HG03103 (cell line): ENCODE data around the gene PCDHGB1.
"Not testable (repeated sequence)": the region's sequence is repeated elsewhere in the genome, so short reads cannot be mapped to it uniquely, and the experiment has no call there.

Experiments used
- ATAC-seq: cut with Tn5 transposase; IDR thresholded peaks from one replicate; pipeline ENCODE4 v1.9.1; 2021; ENCODE audit warnings: low read depth; ENCODE audit not compliant: unreplicated experiment

PCDHGB1 gene

DNA sequence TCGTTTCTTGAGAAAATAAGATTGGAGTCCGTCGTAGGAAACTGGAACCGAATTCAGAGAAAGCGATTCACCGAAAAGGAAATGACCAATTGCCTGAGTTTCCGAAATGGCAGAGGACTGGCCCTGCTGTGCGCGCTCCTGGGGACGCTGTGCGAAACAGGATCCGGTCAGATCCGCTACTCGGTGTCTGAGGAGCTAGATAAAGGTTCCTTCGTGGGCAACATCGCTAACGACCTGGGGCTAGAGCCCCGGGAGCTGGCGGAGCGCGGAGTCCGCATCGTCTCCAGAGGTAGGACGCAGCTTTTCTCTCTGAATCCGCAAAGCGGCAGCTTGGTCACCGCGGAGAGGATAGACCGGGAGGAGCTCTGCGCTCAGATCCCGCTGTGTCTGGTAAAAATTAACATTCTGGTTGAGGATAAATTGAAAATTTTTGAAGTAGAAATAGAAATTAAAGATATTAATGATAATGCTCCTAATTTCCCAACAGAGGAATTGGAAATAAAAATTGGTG is 5.9 kb upstream of the PCDHGB1 start:
- ATAC-seq, result no peak

DNA sequence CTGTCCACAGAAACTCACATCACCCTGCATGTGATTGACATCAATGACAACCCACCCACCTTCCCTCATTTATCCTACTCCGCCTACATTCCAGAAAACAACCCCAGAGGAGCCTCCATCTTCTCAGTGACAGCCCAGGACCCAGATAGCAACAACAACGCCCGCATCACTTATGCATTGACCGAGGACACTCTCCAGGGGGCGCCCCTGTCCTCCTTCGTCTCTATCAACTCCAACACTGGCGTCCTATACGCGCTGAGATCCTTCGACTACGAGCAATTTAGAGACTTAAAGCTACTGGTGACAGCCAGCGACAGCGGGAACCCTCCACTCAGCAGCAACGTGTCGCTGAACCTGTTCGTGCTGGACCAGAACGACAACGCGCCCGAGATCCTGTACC is 4.6 kb upstream of the PCDHGB1 start:
- ATAC-seq, result no peak

DNA sequence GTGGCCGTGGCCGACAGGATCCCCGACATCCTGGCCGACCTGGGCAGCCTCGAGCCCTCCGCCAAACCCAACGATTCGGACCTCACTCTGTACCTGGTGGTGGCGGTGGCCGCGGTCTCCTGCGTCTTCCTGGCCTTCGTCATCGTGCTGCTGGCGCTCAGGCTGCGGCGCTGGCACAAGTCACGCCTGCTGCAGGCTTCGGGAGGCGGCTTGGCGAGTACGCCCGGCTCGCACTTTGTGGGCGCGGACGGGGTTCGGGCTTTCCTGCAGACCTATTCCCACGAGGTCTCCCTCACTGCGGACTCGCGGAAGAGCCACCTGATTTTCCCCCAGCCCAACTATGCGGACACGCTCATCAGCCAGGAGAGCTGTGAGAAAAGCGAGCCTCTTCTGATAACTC is 3.9 kb upstream of the PCDHGB1 start:
- not testable (repeated sequence) for ATAC-seq

GRCh38 chr5:141351591-141351990 is 1.7 kb downstream of the PCDHGB1 start:
- ATAC-seq, result no peak

GRCh38 chr5:141354900-141355469 is 5.1 kb downstream of the PCDHGB1 start, which contains the start of gene PCDHGA4:
TSS of gene PCDHGA4 (plus strand) at chr5:141355021. CDS start at chr5:141355108, 87 bp downstream.
- no peak for ATAC-seq

- no peak for ATAC-seq
Observed at GRCh38 chr5:141355641-141356040, 5.7 kb downstream of the PCDHGB1 start.

DNA sequence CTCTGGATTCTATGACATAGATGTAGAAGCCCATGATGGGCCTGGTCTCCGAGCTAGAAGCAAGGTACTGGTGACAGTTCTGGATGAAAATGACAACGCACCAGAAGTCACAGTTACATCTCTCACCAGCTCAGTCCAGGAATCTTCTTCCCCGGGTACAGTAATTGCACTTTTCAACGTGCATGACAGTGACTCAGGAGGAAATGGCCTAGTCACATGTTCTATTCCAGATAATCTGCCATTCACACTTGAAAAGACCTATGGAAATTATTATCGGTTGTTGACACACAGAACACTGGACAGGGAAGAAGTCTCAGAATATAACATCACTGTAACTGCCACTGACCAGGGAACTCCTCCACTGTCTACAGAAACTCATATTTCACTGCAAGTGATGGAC is 6.2 kb downstream of the PCDHGB1 start:
- no peak for ATAC-seq

GRCh38 chr5:141356950-141357349 is 7.1 kb downstream of the PCDHGB1 start:
- no peak for ATAC-seq

DNA sequence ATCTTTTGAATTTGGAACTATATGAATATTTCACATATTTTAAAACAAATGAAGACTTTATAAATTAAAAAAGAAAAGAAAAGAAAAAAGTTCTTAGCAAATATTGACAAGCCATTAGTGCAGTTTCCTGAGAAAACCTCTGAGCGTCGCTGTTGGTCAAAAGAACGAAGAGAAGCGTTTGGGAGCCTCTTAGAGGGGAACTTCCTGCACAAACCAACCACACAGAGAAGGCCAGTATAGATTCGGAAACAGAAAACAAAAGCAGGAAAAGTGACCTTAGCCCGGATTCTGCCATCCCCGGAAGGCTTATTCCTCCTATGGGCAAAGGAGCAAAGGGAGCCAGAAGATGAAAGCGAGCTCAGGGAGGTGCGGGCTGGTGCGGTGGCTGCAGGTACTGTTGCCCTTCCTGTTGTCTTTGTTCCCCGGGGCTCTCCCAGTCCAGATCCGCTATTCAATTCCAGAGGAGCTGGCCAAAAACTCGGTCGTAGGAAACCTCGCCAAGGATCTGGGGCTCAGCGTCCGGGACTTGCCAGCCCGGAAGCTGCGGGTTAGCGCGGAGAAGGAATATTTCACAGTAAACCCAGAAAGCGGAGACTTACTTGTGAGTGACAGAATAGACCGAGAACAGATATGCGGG is 10.0 kb downstream of the PCDHGB1 start, which contains the start of gene PCDHGB2:
Gene PCDHGB2 (plus strand): TSS at position 205 of the 637 bp plus-strand sequence. CDS start 142 bp downstream, at position 347.
- no peak for ATAC-seq

GRCh38 chr5:141360685-141361084 is 10.8 kb downstream of the PCDHGB1 start:
- no peak for ATAC-seq

DNA sequence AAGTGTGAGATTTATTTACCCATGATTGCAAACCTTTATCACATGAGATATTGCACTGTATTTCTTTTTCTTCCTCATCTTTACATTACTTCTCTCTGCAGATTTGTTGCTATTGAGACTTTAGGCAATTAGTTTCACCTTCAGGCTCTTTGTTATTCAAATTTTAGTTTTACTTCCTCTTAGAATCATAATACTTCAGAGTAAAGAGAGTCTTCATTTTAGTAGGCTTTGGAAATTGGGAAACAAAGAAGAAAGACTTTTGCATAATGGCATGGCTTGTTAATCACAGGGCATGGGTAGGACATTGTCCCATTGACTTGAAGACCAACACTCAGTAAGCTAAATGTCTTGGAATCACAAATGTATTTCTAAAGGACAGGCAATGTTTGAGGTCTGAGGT is 12.8 kb downstream of the PCDHGB1 start:
- no peak for ATAC-seq

DNA sequence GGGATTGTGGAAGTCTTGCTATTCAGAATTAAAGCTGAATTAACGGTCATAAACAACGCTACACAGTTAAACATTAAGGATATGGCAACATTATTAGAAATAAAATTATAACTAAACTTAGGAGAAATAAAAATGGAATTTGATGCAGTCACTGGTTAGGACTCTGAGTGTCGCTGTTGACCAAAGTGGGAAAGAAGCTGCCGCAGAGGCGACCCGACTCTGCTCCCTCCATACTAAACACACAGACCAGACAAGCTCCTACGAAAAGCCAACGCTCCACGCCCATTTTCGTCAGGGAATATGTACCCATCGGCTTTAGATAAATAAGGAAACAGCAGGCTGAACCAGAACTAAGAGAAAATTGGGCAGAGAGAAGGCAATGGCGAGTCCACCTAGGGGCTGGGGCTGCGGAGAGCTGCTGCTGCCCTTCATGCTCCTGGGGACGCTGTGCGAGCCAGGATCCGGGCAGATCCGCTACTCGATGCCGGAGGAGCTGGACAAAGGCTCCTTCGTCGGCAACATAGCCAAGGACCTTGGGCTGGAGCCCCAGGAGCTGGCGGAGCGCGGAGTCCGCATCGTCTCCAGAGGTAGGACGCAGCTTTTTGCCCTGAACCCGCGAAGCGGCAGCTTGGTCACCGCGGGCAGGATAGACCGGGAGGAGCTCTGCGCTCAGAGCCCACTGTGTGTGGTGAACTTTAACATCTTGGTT is 14.2 kb downstream of the PCDHGB1 start, which contains the start of gene PCDHGA5:
Gene PCDHGA5 (plus strand): TSS at position 211 of the 709 bp plus-strand sequence. CDS start 169 bp downstream, at position 380.
- ATAC-seq, result no peak

DNA sequence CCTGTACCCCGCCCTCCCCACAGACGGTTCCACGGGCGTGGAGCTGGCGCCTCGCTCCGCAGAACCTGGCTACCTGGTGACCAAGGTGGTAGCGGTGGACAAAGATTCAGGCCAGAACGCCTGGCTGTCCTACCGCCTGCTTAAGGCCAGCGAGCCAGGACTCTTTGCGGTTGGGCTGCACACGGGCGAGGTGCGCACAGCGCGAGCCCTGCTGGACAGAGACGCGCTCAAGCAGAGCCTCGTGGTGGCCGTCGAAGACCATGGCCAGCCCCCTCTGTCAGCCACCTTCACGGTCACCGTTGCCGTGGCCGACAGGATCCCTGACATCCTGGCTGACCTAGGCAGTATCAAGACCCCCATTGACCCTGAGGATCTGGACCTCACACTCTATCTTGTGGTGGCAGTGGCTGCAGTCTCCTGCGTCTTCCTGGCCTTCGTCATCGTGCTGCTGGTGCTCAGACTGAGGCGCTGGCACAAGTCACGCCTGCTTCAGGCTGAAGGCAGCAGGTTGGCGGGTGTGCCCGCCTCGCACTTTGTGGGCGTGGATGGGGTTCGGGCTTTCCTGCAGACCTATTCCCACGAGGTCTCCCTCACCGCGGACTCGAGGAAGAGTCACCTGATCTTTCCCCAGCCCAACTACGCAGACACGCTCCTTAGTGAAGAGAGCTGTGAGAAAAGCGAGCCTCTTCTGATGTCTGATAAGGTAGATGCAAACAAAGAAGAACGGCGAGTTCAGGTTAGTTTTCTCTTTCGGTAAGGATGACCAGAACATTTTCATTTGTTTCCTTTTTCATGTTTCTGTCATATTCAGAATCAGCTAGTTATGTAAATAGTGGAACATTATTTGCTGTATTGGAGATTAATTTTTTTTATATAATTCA is 16.4 kb downstream of the PCDHGB1 start:
- ATAC-seq, result no peak

- ATAC-seq, result peak; percentile 90
Observed at GRCh38 chr5:141369994-141370848, 20.3 kb downstream of the PCDHGB1 start, which contains the start of gene PCDHGB3. TSS of gene PCDHGB3 (plus strand) at chr5:141370242. CDS start at chr5:141370395, 153 bp downstream.

DNA sequence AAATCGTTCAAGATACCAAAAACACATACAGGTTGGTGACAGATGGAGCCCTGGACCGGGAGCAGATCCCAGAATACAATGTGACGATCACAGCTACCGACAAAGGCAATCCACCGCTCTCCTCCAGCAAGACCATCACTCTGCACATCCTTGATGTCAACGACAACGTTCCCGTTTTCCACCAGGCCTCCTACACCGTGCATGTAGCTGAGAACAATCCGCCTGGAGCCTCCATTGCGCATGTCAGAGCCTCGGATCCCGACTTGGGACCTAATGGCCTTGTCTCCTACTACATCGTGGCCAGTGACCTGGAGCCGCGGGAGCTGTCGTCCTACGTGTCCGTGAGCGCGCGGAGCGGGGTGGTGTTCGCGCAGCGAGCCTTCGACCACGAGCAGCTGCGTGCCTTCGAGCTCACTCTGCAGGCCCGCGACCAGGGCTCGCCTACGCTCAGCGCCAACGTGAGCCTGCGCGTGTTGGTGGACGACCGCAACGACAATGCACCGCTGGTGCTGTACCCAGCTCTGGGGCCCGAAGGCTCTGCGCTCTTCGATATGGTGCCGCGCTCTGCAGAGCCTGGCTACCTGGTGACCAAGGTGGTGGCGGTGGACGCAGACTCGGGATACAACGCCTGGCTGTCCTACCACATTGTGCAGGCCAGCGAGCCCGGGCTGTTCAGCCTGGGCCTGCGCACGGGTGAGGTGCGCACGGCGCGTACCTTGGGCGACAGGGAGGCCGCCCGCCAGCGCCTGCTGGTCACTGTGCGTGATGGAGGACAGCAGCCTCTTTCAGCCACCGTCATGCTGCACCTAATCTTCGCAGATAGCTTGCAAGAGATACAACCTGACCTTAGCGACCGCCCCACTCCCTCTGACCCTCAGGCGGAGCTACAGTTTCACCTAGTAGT is 21.9 kb downstream of the PCDHGB1 start:
- ATAC-seq, result no peak

GRCh38 chr5:141373673-141374317 is 23.9 kb downstream of the PCDHGB1 start, which contains the start of gene PCDHGA6:
TSS of gene PCDHGA6 (plus strand) at chr5:141373891. CDS start at chr5:141374084, 193 bp downstream.
- no peak for ATAC-seq

- ATAC-seq, result no peak
Observed at GRCh38 chr5:141374627-141375026, 24.7 kb downstream of the PCDHGB1 start.
